ENCODE data around the gene CBLB. TPM values are rescaled to one million over a fixed set of nuclear protein-coding genes. Genes with fewer than 3 reads are reported as not detected.

The CBLB gene
- total RNA-seq, 1 experiment from 2014 or later: 19.7 TPM

GRCh38 chr3:105772635-105773034, 96.2 kb downstream of the CBLB start:
- H3K4me1 Mint-ChIP-seq (ENCODE audit: insufficient read depth, unreplicated experiment): peaks cover 5% of the 10 kb centered on the region
- H3K27me3 Mint-ChIP-seq (ENCODE audit: insufficient read depth, unreplicated experiment): no peaks in the 10 kb centered on the region
- no TSS peak for BruUV-seq (replicated peaks)
- no peak overlapping the region for H3K4me3 Mint-ChIP-seq (ENCODE audit: unreplicated experiment)
- H3K36me3 Mint-ChIP-seq (ENCODE audit: insufficient read depth, unreplicated experiment): no peaks in the 10 kb centered on the region
- no peak for DNase-seq (ENCODE audit: unreplicated experiment)
- peaks cover 7% of the 10 kb centered on the region for H3K9me3 Mint-ChIP-seq (ENCODE audit: unreplicated experiment)
- intact Hi-C loops (cut with micrococcal nuclease): no loop called here
- no peak for TF ChIP-seq CTCF (IDR thresholded peaks at IDR 0.05; ENCODE audit: unreplicated experiment)
- H3K27ac Mint-ChIP-seq (ENCODE audit: low read depth, unreplicated experiment): no peak overlapping the region
- CTCF ChIA-PET: interaction anchor here (0.6 kb wide), 1 partner anchor 34 kb away, joined by 3 read pairs; no protein-coding TSS in a partner anchor
- POLR2A ChIA-PET: no interaction called here

GRCh38 chr3:105771392-105771791, 97.4 kb downstream of the CBLB start:
- peaks cover 7% of the 10 kb centered on the region for H3K9me3 Mint-ChIP-seq (ENCODE audit: unreplicated experiment)
- ChIA-PET POLR2A (interaction anchor here (0.8 kb wide), 1 partner anchor 13 kb away, joined by 3 read pairs; no protein-coding TSS in a partner anchor), CTCF (interaction anchor here (0.6 kb wide), 1 partner anchor 81 kb away, joined by 3 read pairs; no protein-coding TSS in a partner anchor)
- DNase-seq (ENCODE audit: unreplicated experiment): no peak
- no peaks in the 10 kb centered on the region for H3K4me1 Mint-ChIP-seq (ENCODE audit: insufficient read depth, unreplicated experiment)
- no peak overlapping the region for H3K27ac Mint-ChIP-seq (ENCODE audit: low read depth, unreplicated experiment)
- no TSS peak for BruUV-seq (replicated peaks)
- TF ChIP-seq CTCF (IDR thresholded peaks at IDR 0.05; ENCODE audit: unreplicated experiment): no peak
- H3K27me3 Mint-ChIP-seq (ENCODE audit: insufficient read depth, unreplicated experiment): no peaks in the 10 kb centered on the region
- intact Hi-C loops (cut with micrococcal nuclease): no loop called here
- no peak overlapping the region for H3K4me3 Mint-ChIP-seq (ENCODE audit: unreplicated experiment)
- no peaks in the 10 kb centered on the region for H3K36me3 Mint-ChIP-seq (ENCODE audit: insufficient read depth, unreplicated experiment)

- Mint-ChIP-seq H3K9me3 (ENCODE audit: unreplicated experiment) (peaks cover 7% of the 10 kb centered on the region), H3K27ac (ENCODE audit: low read depth, unreplicated experiment) (no peak overlapping the region), H3K36me3 (ENCODE audit: insufficient read depth, unreplicated experiment) (no peaks in the 10 kb centered on the region), H3K4me3 (ENCODE audit: unreplicated experiment) (no peak overlapping the region), H3K27me3 (ENCODE audit: insufficient read depth, unreplicated experiment) (no peaks in the 10 kb centered on the region), H3K4me1 (ENCODE audit: insufficient read depth, unreplicated experiment) (no peaks in the 10 kb centered on the region)
- BruUV-seq (replicated peaks): no TSS peak
- CTCF ChIA-PET: interaction anchor here (0.7 to 1.7 kb wide), 2 partner anchors 10 to 11 kb away, joined by 3 to 4 read pairs; no protein-coding TSS in a partner anchor
- POLR2A ChIA-PET: interaction anchor here (1.4 kb wide), 1 partner anchor 17 kb away, joined by 3 read pairs; no protein-coding TSS in a partner anchor
- no peak for TF ChIP-seq CTCF (IDR thresholded peaks at IDR 0.05; ENCODE audit: unreplicated experiment)
- DNase-seq (ENCODE audit: unreplicated experiment): no peak
- intact Hi-C loops (cut with micrococcal nuclease): no loop called here
These were observed 98.4 kb downstream of the CBLB start for GRCh38 chr3:105770410-105770809.

GRCh38 chr3:105767776-105768175, 101.0 kb downstream of the CBLB start:
- no peaks in the 10 kb centered on the region for H3K27me3 Mint-ChIP-seq (ENCODE audit: insufficient read depth, unreplicated experiment)
- CTCF ChIA-PET: no interaction called here

More at GRCh38 chr3:105767776-105768175, 101.0 kb downstream of the CBLB start:
- no peaks in the 10 kb centered on the region for H3K36me3 Mint-ChIP-seq (ENCODE audit: insufficient read depth, unreplicated experiment)
- no peak overlapping the region for H3K4me3 Mint-ChIP-seq (ENCODE audit: unreplicated experiment)
- intact Hi-C loops (cut with micrococcal nuclease): no loop called here
- DNase-seq (ENCODE audit: unreplicated experiment): no peak
- TF ChIP-seq CTCF (IDR thresholded peaks at IDR 0.05; ENCODE audit: unreplicated experiment): no peak
- POLR2A ChIA-PET: no interaction called here
- BruUV-seq (replicated peaks): no TSS peak
- H3K9me3 Mint-ChIP-seq (ENCODE audit: unreplicated experiment): peaks cover 7% of the 10 kb centered on the region
- no peak overlapping the region for H3K27ac Mint-ChIP-seq (ENCODE audit: low read depth, unreplicated experiment)
- no peaks in the 10 kb centered on the region for H3K4me1 Mint-ChIP-seq (ENCODE audit: insufficient read depth, unreplicated experiment)
